Testis (tissue), 3 donors: ENCODE results near the gene ARHGAP27. TPM values are rescaled to one million over a fixed set of nuclear protein-coding genes. Genes with fewer than 3 reads are reported as not detected.

Experiments
- DNase-seq: peaks from one replicate; pipeline ENCODE4 v3.0.0-alpha.2; 2019
- H3K27ac ChIP-seq, 2 donors: fragments of 200-600 bp; sonication (generic); one replicate each; pipeline ENCODE4 v1.5.1; 2019
- H3K27me3 ChIP-seq: fragments of 200-600 bp; sonication (generic); one replicate; pipeline ENCODE4 v1.5.1; 2019
- H3K36me3 ChIP-seq: fragments of 200-600 bp; sonication (generic); one replicate; pipeline ENCODE4 v1.5.1; 2017; ENCODE audit warnings: low read depth; ENCODE audit errors: missing control alignments
- H3K4me1 ChIP-seq: fragments of 200-600 bp; sonication (generic); one replicate; pipeline ENCODE4 v1.5.1; 2019
- H3K4me3 ChIP-seq, 2 donors: fragments of 200-600 bp; sonication (generic); one replicate each; pipeline ENCODE4 v1.5.1; 2017 to 2019
- H3K9me3 ChIP-seq: fragments of 200-600 bp; sonication (generic); one replicate; pipeline ENCODE4 v1.5.1; 2017
- POLR2A ChIP-seq: fragments of 450-650 bp; IDR thresholded peaks from one replicate; pipeline ENCODE4 v1.6.1; 2017; ENCODE audit warnings: antibody characterized with exemption, mild to moderate bottlenecking, moderate library complexity
- WGBS, 2 donors: methylation state at CpG; one replicate each; pipeline ENCODE4 v1.1.5; 2018; 5-methylcytosine and 5-hydroxymethylcytosine counted together
- intact Hi-C: fragments of 100-400 bp; cut with DNase I; formaldehyde crosslinking; loops from one replicate; pipeline ENCODE4 v1.15.1; 2023; ENCODE audit warnings: low total_unique reads
- polyA plus RNA-seq: library from polyadenylated mRNA; stranded (reverse); fragments of 350-450 nt; fragmentation: Illumina TruSeq; extraction: RNeasy Lipid Tissue Mini Kit (QIAGEN cat#74804); gene quantifications from one replicate; pipeline ENCODE4 v1.2.3, GENCODE V29; 2014; ENCODE audit warnings: low read depth, low replicate concordance; ENCODE audit not compliant: insufficient read depth
- total RNA-seq, 2 donors: library from RNA; depleted of rRNA; stranded (reverse); fragments of >200 nt; gene quantifications; one replicate each; pipeline ENCODE4 v1.2.3, GENCODE V29; 2016
- TF ChIP-seq, protein P1 (sequence below), 3 experiments: fragments of 450-650 bp in 2 of 3; fragments of 200-600 bp in 1 of 3; sonication (generic) in 1 of 3; IDR thresholded peaks; one replicate each; pipeline ENCODE4 v1.5.1; 2016 to 2019; ENCODE audit warnings: antibody characterized with exemption in 3 of 3, mild to moderate bottlenecking in 2 of 3, moderate library complexity in 1 of 3

ARHGAP27 gene
- total and polyA plus RNA-seq, 3 donors from 2014 or later: 17.7 to 22.8 (median 21.4) TPM

DNA sequence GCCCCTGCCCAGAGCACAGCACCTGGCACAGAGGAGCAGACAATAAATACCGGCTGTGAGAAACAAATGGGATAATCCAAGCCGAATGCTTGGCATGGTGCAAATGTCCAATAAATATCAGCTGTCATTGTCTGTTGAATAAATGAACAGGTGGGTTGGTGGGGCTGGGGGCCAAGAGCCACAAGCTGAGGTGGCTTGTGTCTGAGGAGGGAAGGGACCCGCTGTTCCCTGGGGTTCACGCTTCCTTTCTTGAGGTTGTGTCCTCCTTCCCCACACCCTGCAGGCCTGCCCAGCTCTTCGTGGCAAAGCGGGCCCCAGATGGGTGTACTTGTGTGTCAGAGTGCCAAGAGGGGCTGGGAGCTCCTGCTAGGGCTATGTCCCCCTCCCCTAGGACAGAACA lies 38.6 kb downstream of the ARHGAP27 start:
- Histone ChIP-seq H3K36me3 (no peaks in the 10 kb centered on the region), H3K4me3 (no peak overlapping the region), H3K9me3 (no peaks in the 10 kb centered on the region), H3K4me1 (peaks cover 6% of the 10 kb centered on the region), H3K27me3 (no peaks in the 10 kb centered on the region), H3K27ac (no peak overlapping the region)
- no peak for TF ChIP-seq POLR2A
- TF ChIP-seq, protein P1, sequence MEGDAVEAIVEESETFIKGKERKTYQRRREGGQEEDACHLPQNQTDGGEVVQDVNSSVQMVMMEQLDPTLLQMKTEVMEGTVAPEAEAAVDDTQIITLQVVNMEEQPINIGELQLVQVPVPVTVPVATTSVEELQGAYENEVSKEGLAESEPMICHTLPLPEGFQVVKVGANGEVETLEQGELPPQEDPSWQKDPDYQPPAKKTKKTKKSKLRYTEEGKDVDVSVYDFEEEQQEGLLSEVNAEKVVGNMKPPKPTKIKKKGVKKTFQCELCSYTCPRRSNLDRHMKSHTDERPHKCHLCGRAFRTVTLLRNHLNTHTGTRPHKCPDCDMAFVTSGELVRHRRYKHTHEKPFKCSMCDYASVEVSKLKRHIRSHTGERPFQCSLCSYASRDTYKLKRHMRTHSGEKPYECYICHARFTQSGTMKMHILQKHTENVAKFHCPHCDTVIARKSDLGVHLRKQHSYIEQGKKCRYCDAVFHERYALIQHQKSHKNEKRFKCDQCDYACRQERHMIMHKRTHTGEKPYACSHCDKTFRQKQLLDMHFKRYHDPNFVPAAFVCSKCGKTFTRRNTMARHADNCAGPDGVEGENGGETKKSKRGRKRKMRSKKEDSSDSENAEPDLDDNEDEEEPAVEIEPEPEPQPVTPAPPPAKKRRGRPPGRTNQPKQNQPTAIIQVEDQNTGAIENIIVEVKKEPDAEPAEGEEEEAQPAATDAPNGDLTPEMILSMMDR (IDR thresholded peaks at IDR 0.05): no peak
- WGBS, 2 donors: 76 to 89% methylated on average over 6 of the region's 6 CpGs
- intact Hi-C loops: no loop called here
- no peak for DNase-seq

DNA sequence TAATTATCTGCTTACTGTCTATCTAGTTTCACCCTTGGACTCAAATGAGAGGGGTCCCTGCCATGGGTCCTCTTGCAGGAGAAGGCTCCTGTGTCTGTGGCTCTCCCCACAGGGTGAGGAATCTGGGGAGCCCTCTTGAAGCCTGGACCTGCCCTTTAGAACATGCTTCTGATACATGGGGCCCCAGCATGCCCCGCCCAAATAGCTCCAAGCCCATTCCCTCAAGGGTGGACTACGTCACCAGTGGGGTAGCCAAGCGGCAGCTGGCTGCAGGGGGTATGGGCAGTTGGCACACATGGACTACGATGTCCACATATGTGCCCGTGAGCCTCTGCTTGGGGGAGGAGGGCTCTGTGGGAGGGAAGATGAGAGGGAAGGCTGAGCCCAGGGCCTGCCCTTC lies 39.3 kb downstream of the ARHGAP27 start:
- TF ChIP-seq POLR2A: no peak
- TF ChIP-seq, protein P1 (IDR thresholded peaks at IDR 0.05): no peak
- no peaks in the 10 kb centered on the region for H3K27me3 ChIP-seq
- 97 to 98% methylated on average over 5 of the region's 5 CpGs for WGBS, 2 donors
- DNase-seq: no peak
- H3K4me3 ChIP-seq: no peak overlapping the region
- no peaks in the 10 kb centered on the region for H3K36me3 ChIP-seq
- peaks cover 6% of the 10 kb centered on the region for H3K4me1 ChIP-seq
- intact Hi-C loops: no loop called here
- H3K9me3 ChIP-seq: no peaks in the 10 kb centered on the region
- no peak overlapping the region for H3K27ac ChIP-seq

DNA sequence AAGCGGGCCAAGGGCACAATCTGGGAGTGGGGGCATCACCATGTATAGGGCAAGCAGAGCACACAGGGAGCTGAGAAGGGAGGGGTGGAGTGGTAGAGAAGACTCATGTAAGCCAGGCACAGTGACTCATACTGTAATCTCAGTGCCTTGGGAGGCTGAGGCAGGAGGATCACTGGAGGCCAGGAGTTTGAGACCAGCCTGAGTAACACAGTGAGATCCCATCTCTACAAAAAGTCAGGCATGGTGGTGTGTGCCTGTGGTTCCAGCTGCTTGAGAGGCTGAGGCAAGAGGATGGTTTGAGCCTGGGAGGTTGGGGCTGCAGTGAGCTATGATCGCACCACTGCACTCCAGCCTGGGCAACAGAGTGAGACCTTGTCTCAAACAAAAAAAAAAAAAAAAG lies 40.8 kb downstream of the ARHGAP27 start:
- Histone ChIP-seq H3K27ac (no peak overlapping the region), H3K36me3 (no peaks in the 10 kb centered on the region), H3K4me1 (peaks cover 6% of the 10 kb centered on the region), H3K27me3 (no peaks in the 10 kb centered on the region), H3K4me3 (no peak overlapping the region), H3K9me3 (no peaks in the 10 kb centered on the region)
- TF ChIP-seq, protein P1 (IDR thresholded peaks at IDR 0.05): no peak
- TF ChIP-seq POLR2A: no peak
- 90 to 95% methylated on average over 2 of the region's 2 CpGs for WGBS, 2 donors
- DNase-seq: no peak
- intact Hi-C loops: no loop called here

DNA sequence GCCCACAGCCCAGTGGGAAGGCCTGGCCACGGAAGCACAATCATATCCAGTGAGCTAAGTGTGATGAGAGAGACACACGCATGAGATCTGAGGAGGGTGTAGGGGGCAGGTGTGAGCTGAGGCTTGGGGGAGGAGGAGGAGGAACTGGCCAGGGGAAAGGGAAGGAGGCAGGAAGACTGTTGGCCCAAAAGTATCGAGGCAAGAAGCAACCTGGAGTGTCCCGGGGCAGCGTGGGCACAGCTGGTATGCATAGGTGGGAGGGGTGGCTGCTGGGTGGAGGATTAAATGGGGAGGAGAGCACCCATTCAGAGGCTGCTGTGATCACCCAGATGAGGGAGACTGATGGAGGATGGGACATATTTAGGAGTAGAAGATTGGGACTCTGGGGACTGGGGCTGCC lies 41.4 kb downstream of the ARHGAP27 start:
- Histone ChIP-seq H3K4me1 (peaks cover 6% of the 10 kb centered on the region), H3K36me3 (no peaks in the 10 kb centered on the region), H3K27me3 (no peaks in the 10 kb centered on the region), H3K4me3 (no peak overlapping the region), H3K9me3 (no peaks in the 10 kb centered on the region), H3K27ac (no peak overlapping the region)
- intact Hi-C loops: no loop called here
- TF ChIP-seq POLR2A: no peak
- TF ChIP-seq, protein P1 (IDR thresholded peaks at IDR 0.05): no peak
- 44 to 54% methylated on average over 5 of the region's 5 CpGs for WGBS, 2 donors
- no peak for DNase-seq

DNA sequence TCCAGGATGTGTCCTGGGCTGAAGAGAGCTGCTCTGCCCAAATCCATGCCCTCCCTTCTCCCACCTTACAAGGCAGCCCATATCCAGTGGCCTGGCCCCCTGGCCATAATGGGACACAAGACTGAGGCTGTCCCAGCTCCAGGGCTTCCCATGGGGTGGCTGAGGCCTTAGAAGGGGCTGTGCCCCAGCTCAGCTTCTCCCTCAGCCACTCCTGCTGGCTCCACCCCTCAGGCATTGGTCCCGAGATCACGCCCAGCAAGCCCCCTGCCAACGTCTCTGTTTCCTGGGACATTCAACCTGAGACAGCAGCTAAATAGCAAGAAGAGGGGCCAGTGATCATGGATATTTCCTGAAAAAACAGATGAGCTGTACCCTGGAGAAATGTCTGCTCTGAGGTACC lies 43.3 kb downstream of the ARHGAP27 start:
- WGBS, 2 donors: 67% methylated on average over 3 of the region's 3 CpGs
- no peak for TF ChIP-seq POLR2A
- TF ChIP-seq, protein P1 (IDR thresholded peaks at IDR 0.05): no peak
- intact Hi-C loops: loop anchor here (10.0 kb wide), 1 partner anchor 155 kb away; no protein-coding TSS in a partner anchor
- no peak for DNase-seq
- Histone ChIP-seq H3K27me3 (no peaks in the 10 kb centered on the region), H3K4me1 (no peaks in the 10 kb centered on the region), H3K9me3 (no peaks in the 10 kb centered on the region), H3K4me3 (no peak overlapping the region), H3K27ac (no peak overlapping the region), H3K36me3 (no peaks in the 10 kb centered on the region)
